Fibroblast of peridontal ligament (primary cell): ENCODE results near the gene SUPT16H.
"Not testable (repeated sequence)": the region's sequence is repeated elsewhere in the genome, so short reads cannot be mapped to it uniquely, and the experiment has no call there.

Experiments
- DNase-seq: peaks from one replicate; pipeline ENCODE4 v3.0.0-alpha.2; 2010; ENCODE audit errors: extremely low read depth

Gene SUPT16H

DNA sequence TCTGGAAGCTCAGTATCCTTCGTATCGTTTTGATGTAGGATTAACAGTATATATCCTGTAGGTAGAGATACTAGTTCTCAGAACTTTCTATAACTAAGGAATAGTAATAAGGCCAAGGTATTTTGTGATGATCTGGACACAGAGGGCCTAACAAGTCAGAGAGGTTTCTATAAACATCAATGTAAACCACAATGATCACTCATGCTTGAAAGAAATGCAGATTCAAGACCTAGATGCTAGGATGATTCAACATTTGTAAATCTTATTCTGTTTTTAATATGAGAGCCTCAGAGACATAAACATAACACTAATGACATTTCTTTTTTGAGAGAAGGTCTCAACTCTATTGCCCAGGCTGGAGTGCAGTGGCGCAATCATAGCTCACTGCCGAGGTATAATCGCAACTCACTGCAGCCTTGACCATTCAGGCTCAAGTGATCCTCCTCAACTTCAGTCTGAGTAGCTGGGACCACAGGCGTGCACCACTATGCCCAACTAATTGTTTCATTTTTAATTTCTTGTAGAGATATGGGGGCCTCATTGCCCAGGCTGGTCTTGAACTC lies 16.2 kb downstream of the SUPT16H start:
- no peak for DNase-seq

- DNase-seq: no peak
Observed at GRCh38 chr14:21356511-21356910, 27.3 kb downstream of the SUPT16H start.

- no peak for DNase-seq
Observed at GRCh38 chr14:21352587-21352986, 31.2 kb downstream of the SUPT16H start.

DNA sequence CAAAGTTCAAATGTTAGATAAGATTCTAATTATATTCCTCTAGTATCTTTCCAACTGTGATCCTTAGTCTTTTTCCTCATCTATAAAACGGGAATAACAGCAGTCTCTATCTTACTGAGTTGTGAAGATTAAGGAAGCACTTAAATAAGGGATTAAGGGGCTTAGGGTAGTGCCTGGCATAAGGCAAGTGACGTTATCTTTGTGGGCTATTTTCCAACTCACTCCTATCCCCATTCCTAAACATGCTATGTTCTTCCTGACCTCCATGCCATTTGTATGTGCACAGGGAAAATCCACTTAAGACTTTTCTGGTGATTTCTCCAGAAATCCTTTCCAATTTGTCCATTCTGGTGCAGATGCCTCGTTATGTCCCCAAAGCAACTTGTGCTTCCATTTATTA lies 33.3 kb downstream of the SUPT16H start:
- DNase-seq: no peak

DNA sequence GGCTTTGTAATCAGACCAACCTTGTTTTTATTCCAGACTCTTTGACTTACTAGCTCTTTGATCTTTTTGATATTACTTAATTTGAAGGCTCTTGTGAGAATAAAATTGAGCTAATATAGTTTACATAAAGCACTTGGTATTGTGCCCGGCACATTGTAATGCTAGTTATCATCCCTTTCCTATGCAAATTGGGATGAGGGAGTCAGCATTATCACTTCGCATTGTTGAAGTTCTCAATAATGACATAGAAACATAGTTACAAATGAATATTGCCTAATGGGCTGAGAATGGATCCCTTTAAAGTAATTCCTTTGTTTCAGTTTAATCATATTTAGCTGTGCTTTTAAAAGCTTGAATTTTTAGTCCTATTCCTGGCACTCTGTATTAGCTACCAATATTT lies 36.6 kb downstream of the SUPT16H start:
- peak; percentile 49 for DNase-seq

- peak; percentile 93 for DNase-seq
Observed at GRCh38 chr14:21346532-21347135, 37.2 kb downstream of the SUPT16H start.

DNA sequence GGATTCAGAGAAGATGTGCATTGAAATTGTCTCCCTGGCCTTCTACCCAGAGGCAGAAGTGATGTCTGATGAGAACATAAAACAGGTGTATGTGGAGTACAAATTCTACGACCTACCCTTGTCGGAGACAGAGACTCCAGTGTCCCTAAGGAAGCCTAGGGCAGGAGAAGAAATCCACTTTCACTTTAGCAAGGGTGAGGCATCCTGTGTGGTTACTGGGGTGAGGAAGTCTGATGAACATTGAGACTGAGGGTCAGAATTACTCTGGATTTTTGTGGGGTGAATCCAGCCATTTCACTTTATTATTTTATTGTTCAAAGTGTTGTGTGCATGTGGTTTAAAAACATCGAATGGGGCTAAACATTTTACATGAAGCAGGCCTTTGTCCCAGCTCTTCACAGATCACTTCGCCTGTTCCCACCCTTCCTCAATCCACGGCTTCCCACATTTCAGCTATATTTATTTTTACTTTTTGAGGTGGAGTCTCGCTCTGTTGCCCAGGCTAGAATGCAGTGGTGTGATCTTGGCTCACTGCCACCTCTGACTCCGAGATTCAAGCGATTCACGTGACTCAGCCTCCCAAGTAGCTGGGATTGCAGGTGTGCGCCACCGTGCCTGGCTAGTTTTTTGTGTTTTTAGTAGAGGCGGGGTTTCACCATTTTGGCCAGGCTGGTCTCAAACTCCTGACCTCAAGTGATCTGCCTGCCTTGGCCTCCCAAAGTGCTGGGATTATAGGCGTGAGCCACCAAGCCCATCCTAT lies 40.6 kb downstream of the SUPT16H start:
- DNase-seq: no peak

DNA sequence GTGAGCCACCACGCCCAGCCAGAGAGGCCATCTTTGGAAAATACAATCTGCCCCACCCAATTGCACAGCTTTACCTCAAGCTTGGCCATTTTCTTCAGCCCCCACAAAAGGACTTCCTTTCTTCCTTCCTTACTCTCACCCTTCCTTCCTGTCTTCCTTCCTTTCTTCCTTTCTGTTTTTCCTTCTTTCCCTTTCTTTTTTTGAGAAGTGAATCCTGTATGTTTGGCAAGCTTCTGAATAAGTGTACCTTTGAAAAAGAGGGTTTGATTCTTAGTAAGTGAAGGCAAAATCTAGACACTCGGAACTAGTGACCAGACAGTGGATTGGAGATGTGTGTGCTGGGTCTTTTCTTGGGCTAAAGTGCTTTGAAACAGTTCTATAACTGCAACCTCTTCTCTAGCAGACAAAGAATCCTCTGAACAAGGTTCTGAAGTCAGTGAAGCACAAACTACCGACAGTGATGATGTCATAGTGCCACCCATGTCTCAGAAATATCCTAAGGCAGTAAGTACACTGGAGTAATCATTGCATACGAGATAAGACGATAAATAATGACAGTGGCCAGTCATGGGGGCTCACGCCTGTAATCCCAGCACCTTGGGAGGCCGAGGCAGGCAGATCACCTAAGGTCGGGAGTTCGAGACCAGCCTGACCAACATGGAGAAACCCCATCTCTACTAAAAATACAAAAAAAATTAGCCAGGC lies 49.5 kb downstream of the SUPT16H start:
- no peak for DNase-seq

DNA sequence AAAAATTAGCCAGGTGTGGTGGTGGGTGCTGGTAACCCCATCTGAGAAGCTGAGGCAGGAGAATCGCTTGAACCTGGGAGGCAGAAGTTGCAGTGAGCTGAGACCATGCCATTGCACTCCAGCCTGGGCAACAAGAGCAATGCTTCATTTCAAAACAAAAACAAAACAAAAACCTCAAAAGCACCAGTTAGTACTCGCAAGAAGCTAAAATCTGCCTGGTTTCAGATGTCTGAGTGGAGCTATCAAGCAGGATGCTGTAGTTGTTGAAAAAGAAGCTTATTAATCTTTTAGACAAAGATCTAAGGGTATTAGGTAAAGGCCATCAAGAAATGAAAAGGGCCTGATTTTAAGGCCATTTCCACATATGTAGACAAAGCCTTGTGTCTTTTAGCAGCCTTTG lies 50.9 kb downstream of the SUPT16H start:
- DNase-seq: no peak

DNA sequence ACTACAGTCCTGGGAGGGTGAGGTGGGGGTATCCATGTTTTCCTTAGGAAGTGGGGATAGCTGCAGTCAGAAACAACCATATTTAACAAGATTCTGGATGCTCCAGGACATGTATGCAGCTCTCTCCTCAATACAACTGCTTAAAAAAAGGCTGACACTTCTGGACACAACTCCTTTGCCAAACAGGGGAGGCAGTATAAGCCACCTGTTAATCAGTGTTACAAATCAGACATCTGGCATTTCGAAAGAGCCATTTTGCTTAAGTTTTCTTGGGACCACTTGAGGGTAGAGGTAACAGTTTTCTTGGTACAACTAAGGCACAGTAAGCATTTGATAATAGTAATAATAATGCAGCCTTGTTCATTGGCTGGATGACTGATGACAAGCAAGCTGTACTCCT lies 56.8 kb downstream of the SUPT16H start:
- no peak for DNase-seq

DNA sequence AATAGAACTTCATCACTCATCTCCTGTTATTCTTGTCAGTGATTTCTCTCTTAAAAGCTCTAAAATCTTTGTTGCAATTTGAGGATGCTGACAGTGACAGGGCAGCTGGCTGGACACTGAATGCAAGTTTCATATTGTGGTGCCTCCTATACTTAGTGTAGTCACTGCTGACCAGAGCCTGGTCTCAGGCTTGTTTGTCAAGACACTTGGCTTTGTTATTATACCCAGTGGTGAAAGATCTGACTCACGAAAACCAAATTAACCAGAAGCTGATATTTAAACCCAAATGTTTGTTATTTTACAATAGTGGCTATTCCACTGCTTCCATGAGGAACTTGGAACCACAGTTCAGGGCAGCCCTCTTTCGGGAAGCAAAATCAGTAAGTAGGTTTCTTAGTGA lies 61.1 kb downstream of the SUPT16H start:
- DNase-seq: peak; percentile 6

DNA sequence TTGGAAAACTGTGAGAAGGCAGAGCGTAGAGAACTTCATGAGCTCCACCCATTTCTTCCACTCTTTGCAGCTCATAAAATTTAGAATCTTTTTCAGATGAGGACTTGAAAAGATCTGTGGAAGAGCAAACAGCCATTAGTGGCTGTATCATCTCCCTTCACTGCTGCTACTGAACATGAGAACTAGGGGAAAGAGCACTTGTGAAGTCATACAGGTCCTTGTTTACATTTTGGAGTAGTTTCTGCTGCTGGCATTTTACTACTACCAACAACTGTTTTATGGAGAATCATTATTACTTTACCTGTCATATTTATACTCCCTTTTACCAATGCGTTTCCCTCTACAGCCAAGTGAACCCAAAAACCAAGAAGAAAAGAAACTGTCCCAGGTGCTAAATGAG lies 62.9 kb downstream of the SUPT16H start:
- DNase-seq: no peak

DNA sequence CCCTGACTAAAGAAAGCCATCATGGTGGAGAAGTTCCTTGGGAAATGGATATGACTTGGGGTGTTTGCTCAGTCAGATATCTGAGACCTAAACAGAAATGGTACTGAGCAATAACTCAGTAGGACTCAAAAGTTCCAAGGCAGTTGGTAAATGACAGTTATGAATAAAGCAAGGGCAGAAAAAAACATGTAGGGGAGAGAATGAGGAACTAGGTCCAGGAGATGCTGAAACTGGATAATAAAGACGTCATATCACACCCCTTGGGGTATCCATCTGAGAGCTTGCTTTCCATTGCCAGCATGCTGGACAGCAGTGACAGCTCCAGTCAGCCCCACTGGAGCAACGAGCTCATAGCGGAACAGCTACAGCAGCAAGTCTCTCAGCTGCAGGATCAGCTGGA lies 66.4 kb downstream of the SUPT16H start:
- no peak for DNase-seq

DNA sequence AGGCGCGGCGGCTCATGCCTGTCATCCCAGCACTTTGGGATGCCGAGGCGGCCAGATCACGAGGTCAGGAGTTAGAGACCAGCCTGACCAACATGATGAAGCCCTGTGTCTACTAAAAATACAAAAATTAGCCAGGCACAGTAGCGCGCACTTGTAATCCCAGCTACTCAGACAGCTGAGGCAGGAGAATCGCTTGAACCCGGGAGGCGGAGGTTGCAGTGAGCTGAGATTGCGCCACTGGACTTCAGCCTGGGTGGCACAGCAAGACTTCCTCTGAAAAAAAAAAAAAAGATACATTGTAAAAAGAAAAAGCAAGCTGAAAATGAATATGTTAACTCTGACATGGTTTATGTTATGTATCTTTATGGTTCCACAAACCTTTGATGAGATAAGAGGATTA lies 70.3 kb downstream of the SUPT16H start:
- DNase-seq: no peak

DNA sequence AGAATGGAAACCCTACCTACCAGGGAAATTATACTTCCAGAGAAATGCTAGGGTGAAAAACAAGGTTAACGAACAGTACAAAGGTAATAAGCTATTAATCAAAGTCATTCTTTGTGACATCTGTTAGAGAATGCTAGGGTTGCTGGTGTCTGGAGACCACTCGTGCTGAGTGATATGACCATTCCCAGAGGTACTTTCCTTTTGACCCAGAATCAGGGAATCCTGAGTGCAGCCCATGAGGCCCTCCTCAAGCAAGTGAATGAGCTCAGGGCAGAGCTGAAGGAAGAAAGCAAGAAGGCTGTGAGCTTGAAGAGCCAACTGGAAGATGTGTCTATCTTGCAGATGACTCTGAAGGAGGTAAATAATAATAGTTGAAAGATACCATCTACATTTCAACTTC lies 72.2 kb downstream of the SUPT16H start:
- no peak for DNase-seq

GRCh38 chr14:21309956-21310355 lies 73.9 kb downstream of the SUPT16H start:
- DNase-seq: no peak

DNA sequence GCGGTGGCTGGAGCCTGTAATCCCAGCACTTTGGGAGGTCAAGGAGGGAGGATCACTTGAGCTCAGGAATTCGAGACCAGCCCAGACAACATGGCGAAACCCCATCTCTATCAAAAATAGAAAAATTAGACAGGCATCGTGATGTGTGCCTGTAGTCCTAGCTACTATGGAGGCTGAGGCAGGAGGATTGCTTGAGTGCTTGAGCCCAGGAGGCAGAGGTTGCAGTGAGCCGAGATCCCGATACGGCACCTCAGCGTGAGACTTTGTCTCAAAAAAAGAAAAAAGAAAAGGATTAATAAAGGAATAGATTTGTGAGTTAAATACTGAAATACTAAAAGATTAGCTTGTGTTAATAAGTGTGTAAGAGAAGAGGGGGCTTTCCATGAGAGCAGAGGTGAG lies 74.6 kb downstream of the SUPT16H start:
- no peak for DNase-seq

- no peak for DNase-seq
Observed at GRCh38 chr14:21308479-21309237, 75.2 kb downstream of the SUPT16H start.

DNA sequence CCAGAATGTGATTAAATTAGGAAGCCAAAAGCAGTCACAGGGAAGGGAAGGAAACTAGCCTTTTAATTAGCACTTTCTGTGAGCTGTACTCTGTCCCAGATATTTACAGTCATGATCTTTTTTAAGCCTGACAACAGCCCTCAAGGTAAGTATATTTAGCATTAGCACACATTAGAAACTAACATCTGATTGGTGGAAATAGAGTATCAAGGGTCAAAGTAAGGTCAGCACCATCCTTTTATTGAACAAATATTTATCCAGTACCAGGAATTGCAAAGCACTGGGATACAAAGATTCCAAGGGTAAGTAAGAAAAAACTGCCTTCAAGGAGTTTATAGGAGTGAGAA lies 75.7 kb downstream of the SUPT16H start:
- DNase-seq: no peak

DNA sequence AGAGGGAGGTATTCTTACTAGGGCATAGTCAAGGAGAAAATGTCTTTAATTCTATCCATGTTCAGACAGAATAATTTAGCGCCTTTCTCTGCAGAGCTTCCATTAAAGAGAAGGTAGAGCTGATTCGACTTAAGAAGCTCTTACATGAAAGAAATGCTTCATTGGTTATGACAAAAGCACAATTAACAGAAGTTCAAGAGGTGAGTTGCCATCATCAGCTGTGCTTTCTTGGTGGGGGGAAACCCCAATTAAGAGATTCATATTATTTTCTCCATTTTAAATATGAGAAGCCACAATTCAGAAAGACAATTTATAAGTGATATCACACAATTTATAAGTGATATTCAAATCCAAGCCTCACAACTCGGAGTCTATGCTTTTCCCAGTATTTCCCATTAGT lies 76.2 kb downstream of the SUPT16H start:
- DNase-seq: no peak

GRCh38 chr14:21302836-21303140 lies 81.0 kb downstream of the SUPT16H start:
- DNase-seq: not testable (repeated sequence)
